ENCODE results near the gene STAC3.
A peak's percentile ranks its signal among the peaks of the same experiment; 100 is the strongest.

STAC3 gene

GRCh38 chr12:57224278-57224972 is 26.6 kb downstream of the STAC3 start:
- Histone ChIP-seq H3F3A (ENCODE audit: control insufficient read depth, insufficient read depth) (peaks cover 33% of the 10 kb centered on the region), H3K4me3 (ENCODE audit: low read length) (peak overlapping the region; percentile 76), H3K27ac (ENCODE audit: low read depth, low read length) (peak overlapping the region; percentile 95), H3K9me2 (replicated peaks; ENCODE audit: control insufficient read depth, low read length) (no peaks in the 10 kb centered on the region), H3K4me2 (ENCODE audit: low read length) (peak overlapping the region; percentile 91), H4K20me1 (ENCODE audit: control insufficient read depth, insufficient read depth, low read depth, low read length) (no peaks in the 10 kb centered on the region), H3K4me1 (ENCODE audit: control insufficient read depth, low read length) (peaks cover 95% of the 10 kb centered on the region), H3K27me3 (ENCODE audit: control insufficient read depth, low read length) (no peaks in the 10 kb centered on the region), H3K9me3 (ENCODE audit: control insufficient read depth, insufficient read depth, low read length) (no peaks in the 10 kb centered on the region), H3K79me2 (ENCODE audit: control insufficient read depth, low read length) (peaks cover 51% of the 10 kb centered on the region), H3K36me3 (ENCODE audit: control insufficient read depth, low read length) (peaks cover 13% of the 10 kb centered on the region)
- TF ChIP-seq CTCF (IDR thresholded peaks at IDR 0.05; ENCODE audit: low read depth, low read length, poor library complexity, severe bottlenecking) (no peak), EZH2phosphoT487 (IDR thresholded peaks at IDR 0.05; ENCODE audit: borderline replicate concordance, low read length) (no peak)

GRCh38 chr12:57223191-57224165 is 27.5 kb downstream of the STAC3 start:
- H3K36me3 ChIP-seq (ENCODE audit: control insufficient read depth, low read length), result peaks cover 13% of the 10 kb centered on the region
- peaks cover 30% of the 10 kb centered on the region for H3F3A ChIP-seq (ENCODE audit: control insufficient read depth, insufficient read depth)
- no peaks in the 10 kb centered on the region for H3K9me2 ChIP-seq (replicated peaks; ENCODE audit: control insufficient read depth, low read length)
- H3K27me3 ChIP-seq (ENCODE audit: control insufficient read depth, low read length), result no peaks in the 10 kb centered on the region
- peak overlapping the region; percentile 95 for H3K27ac ChIP-seq (ENCODE audit: low read depth, low read length)
- no peaks in the 10 kb centered on the region for H3K9me3 ChIP-seq (ENCODE audit: control insufficient read depth, insufficient read depth, low read length)
- H4K20me1 ChIP-seq (ENCODE audit: control insufficient read depth, insufficient read depth, low read depth, low read length), result no peaks in the 10 kb centered on the region
- TF ChIP-seq CTCF (IDR thresholded peaks at IDR 0.05; ENCODE audit: low read depth, low read length, poor library complexity, severe bottlenecking), result no peak
- TF ChIP-seq EZH2phosphoT487 (IDR thresholded peaks at IDR 0.05; ENCODE audit: borderline replicate concordance, low read length), result no peak
- H3K4me2 ChIP-seq (ENCODE audit: low read length), result peak overlapping the region; percentile 91
- H3K4me3 ChIP-seq (ENCODE audit: low read length), result peak overlapping the region; percentile 76
- H3K4me1 ChIP-seq (ENCODE audit: control insufficient read depth, low read length), result peaks cover 95% of the 10 kb centered on the region
- peaks cover 54% of the 10 kb centered on the region for H3K79me2 ChIP-seq (ENCODE audit: control insufficient read depth, low read length)

GRCh38 chr12:57222286-57223190 is 28.4 kb downstream of the STAC3 start:
- peak overlapping the region; percentile 95 for H3K27ac ChIP-seq (ENCODE audit: low read depth, low read length)
- peaks cover 21% of the 10 kb centered on the region for H3K36me3 ChIP-seq (ENCODE audit: control insufficient read depth, low read length)
- no peaks in the 10 kb centered on the region for H3K27me3 ChIP-seq (ENCODE audit: control insufficient read depth, low read length)
- H3K9me3 ChIP-seq (ENCODE audit: control insufficient read depth, insufficient read depth, low read length), result no peaks in the 10 kb centered on the region
- H3F3A ChIP-seq (ENCODE audit: control insufficient read depth, insufficient read depth), result peaks cover 26% of the 10 kb centered on the region
- H4K20me1 ChIP-seq (ENCODE audit: control insufficient read depth, insufficient read depth, low read depth, low read length), result peaks cover 3% of the 10 kb centered on the region; the same call in 1 of the 2 replicates
- H3K79me2 ChIP-seq (ENCODE audit: control insufficient read depth, low read length), result peaks cover 63% of the 10 kb centered on the region
- peak; percentile 9 for TF ChIP-seq CTCF (IDR thresholded peaks at IDR 0.05; ENCODE audit: low read depth, low read length, poor library complexity, severe bottlenecking)
- TF ChIP-seq EZH2phosphoT487 (IDR thresholded peaks at IDR 0.05; ENCODE audit: borderline replicate concordance, low read length), result no peak
- peaks cover 95% of the 10 kb centered on the region for H3K4me1 ChIP-seq (ENCODE audit: control insufficient read depth, low read length)
- H3K4me2 ChIP-seq (ENCODE audit: low read length), result peak overlapping the region; percentile 91
- no peaks in the 10 kb centered on the region for H3K9me2 ChIP-seq (replicated peaks; ENCODE audit: control insufficient read depth, low read length)
- peak overlapping the region; percentile 76 for H3K4me3 ChIP-seq (ENCODE audit: low read length)

Data from DOHH2 (cell line).